ENCODE results near the gene IFRD2.

Gene IFRD2

DNA sequence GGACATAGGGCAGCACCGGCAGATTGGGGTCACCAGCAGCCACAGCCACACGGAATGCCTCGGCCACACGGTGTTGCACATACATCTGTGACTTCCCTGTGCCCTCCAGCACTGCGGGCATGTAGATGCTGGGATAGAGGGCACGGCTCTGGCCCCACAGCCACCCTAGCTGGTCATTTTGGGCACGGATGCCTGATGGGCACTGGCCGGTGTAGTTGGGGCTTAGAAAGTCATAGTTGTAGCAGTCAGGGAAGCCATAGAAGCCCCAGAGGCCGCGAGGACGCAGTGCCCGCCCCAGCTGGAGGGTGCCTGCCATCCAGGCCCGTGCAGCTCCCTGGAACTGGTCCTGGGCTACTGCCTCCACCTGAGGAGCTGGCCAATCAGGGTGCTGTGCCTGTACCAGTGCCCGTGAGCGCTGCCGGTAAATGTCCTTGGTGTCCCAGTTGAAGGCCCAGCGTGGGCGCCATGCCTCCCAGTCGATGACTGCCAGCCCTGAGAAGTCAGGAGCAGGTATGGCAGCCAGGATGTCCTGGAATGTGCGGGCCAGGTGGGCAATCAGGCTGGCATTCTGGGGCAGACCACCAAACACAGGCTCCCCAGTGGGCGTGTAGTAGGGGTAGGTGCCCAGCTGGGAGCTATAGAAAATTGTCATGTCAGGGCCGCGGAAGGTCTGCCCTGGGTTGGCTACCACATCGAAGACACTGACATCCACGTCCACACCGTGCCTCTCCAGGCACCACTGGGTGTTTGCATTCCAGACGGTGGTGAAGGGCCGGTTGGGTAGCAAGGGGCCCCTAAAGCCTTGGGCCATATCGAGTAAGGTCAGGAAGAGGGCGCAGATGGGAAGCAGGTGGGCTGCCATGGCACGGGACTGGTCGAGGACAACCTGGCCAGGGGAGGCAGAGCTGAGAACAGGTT lies 10.1 kb upstream of the IFRD2 start:
- no peak for DNase-seq (ENCODE audit: low read depth in 3 of 3)

DNA sequence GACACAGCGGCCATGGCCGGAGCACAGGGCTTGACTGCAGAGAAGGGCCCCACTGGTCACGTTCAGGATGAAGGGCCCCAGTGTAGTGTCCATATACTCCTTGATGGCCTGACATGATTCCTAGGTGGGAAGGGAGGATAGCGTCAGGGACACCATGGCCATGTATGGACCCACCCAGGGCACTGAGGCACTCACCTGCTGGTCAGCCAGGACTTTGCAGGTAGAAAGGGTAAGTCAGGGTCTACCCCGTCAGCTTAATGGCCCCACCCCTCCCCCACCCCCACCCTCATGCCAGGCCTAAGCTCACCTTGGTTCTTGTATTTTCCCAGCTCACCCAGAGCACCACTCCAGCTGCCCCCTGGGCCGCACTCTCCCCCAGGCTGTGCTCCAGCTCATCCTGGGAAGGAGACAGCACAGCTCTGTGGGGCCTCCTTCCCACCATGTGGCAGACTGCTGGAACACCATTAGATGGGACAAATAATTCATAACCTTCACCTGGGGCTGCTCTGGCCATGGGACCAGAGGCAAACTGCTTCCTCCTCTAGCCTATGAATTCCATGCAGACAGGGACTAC lies 8.5 kb upstream of the IFRD2 start:
- DNase-seq (ENCODE audit: low read depth in 3 of 3), result no peak

DNA sequence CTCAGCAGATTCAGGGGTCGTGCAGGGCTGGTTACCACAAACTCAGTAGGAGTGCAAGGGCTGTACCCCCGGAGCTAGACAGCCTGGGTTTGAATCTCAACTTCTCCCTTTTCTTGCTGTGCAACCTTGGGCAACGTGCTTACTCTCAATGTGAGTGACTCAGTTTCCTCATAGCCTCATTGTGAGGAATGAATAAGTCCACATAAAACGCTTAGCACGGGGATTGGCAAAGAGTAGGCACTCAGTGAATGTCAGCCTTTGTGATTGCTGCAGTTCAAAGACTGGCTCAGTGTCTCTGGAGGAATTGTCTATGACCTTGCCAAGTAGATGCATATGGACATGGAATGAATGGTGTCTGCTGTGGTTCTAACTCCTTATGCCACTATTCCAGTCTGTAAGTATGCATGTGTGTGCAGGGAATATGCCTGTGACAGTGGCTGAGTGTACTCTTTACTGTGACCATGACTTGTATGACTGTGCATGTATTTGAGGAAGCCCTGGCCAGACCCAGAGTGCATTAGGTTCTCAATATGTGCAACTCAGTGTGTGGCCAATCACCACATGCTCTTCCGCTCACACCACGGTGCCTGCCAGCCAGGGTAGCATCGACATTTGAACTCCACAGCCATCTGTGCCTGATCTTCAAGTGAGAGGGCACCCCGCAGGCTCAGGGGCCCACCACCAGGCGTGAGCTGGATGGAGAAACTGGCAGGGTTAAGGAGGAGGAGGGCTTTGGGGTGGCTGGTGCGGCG lies 7.9 kb upstream of the IFRD2 start:
- DNase-seq (ENCODE audit: low read depth in 3 of 3), result no peak

DNA sequence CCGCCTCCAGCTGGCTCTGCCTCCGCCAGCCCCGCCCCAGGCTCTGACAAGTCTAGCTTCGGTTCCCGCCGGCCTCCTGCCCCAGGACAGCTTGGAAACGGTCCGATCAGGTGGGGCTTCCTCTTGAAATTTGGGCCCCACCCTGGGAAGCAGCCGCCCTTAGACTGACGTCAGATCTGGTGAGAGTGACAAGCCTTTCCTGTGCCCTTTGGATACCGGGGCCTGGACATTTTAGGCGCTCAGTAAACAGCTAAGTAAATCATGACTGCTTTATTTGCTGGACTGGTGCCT lies 7.4 kb upstream of the IFRD2 start:
- DNase-seq (ENCODE audit: low read depth in 3 of 3), result no peak

DNA sequence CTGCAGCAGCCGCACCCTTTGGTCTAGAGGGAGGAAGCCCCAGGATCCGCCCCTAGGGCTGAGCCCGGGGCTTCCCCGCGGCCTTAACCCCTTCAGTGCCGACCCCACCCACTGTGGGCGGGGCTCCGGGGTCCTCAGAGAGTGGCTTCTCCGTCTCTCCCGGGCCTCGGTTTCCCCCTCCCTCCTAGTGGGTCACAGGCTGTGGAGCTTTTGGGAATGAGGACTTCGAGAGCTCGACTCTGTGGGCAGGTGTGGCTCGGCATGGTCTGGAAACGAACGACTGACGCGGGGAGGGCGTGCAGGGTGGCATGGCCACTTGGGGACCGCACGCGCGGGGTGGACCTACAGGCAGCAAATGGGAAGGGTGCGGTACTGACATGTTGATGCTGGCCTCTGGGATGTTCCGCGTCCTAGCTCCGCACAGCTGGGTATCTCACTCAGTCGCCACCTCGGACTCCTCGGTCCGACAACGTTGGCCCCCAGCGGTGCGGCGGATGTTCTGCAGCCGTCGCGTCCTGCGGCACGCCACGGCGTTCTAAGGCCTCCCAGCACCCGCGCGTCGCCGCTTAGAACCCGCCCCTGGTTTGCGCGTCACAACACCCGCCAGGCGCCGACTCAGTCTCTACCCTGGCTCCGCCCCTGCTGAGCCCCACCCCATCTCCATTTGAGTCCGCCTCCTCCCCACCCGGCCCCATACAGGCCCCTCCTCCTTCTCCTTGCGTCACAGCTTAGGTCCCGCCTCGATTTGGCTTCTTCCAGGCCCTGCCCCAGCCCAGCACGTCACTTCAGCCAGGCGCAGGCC lies 6.8 kb upstream of the IFRD2 start, which contains the start of the genes HYAL3 and NAA80:
TSS of gene HYAL3 (minus strand) at position 570 of the 802 bp plus-strand sequence. CDS start 3,803 bp downstream, outside the sequence.
TSS of gene NAA80 (minus strand) at position 570 of the 802 bp plus-strand sequence. CDS start 1,942 bp downstream, outside the sequence.
- peak; percentile 97 to 99 (median 98) for DNase-seq (ENCODE audit: low read depth in 3 of 3)

DNA sequence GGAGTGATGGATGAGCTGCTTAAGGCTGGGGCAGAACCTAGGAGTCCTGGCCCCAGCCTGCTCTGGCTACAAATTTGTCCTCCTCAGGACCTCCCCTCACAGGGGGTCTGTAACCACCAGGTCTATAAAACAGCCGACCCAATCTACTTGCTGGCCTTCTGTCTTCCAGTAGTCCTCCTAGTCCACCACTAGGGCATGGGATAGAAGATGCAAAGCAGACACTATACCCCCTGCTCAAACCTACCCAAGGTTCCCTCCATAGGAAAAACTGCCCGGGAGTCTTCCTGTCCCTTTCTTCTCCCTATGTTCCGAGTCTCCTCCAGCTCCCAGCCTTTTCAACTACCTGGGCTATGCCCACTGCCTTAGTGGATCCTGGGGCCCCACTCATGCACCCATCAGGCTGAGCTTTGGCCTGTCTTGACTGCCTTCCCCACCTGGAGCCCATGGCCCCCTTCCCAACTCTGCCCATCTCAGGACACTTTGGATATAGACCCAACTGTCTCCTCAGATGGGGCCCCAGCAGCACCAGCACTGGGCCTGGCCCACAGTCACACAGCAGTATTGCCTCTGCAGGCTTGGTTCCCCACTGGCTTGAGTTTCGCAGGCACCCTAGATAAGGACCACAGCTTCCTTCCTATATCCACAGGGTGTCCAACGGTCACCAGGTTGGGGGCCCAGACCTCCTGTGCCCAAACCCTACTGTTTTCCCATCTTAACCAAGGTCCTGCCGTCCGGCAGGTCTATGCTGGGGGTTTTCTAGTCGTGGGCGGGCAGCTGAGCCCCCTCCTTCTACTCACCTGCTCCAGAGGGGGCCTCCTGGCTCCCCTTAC lies 5.9 kb upstream of the IFRD2 start:
- no peak for DNase-seq (ENCODE audit: low read depth in 3 of 3)

DNA sequence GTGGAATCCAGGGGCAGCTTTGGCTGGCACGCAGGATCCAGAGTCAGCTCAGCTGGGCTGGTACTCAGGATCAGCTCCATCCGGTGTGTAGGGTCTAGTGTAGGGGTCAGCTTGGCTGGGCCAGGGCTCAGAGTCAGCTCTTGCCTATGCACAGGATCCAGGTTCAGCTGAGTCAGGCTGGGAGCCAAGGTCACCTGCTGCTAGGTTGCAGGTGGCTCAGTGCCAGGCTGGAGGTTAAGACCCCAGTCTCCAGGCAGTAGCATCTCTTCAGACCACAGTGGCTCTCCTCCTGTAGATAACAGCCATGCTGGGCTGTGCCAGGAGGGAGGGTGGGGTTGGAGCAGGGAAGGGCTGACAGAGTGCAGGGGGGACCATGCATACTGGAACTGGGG lies 5.2 kb upstream of the IFRD2 start:
- no peak for DNase-seq (ENCODE audit: low read depth in 3 of 3)

DNA sequence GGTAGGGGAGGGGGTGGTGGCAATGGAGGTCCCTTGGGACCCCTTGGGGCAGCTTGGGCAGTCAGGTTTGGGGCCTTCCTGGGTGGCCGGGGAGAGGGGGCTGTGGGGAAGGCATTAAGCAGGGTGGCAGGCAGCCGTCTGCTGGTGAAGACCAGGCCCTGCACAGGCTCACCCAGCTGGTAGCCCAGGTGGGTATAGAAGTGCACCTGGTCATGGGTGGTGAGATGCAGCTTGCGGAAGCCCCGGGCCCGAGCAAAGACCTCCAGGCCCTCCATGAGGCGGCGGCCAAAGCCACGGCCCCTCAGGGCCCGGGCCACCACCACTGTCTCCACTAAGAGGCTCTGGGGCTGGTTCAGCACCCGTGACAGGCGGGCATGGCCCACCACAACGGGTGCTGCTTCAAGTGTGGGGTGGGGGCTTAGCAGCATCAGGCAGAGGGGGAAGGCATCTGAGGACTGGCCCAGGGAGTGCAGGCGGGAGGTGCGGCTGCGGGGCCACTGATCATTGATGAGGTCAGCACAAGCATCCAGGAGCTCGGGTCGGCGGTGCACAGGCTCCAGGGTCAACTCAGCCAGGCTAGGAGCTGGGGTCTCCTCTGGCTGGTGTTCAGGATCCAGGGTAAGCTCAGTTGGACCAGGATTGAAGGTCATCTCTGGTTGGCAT lies 4.6 kb upstream of the IFRD2 start:
- DNase-seq (ENCODE audit: low read depth in 3 of 3), result no peak

DNA sequence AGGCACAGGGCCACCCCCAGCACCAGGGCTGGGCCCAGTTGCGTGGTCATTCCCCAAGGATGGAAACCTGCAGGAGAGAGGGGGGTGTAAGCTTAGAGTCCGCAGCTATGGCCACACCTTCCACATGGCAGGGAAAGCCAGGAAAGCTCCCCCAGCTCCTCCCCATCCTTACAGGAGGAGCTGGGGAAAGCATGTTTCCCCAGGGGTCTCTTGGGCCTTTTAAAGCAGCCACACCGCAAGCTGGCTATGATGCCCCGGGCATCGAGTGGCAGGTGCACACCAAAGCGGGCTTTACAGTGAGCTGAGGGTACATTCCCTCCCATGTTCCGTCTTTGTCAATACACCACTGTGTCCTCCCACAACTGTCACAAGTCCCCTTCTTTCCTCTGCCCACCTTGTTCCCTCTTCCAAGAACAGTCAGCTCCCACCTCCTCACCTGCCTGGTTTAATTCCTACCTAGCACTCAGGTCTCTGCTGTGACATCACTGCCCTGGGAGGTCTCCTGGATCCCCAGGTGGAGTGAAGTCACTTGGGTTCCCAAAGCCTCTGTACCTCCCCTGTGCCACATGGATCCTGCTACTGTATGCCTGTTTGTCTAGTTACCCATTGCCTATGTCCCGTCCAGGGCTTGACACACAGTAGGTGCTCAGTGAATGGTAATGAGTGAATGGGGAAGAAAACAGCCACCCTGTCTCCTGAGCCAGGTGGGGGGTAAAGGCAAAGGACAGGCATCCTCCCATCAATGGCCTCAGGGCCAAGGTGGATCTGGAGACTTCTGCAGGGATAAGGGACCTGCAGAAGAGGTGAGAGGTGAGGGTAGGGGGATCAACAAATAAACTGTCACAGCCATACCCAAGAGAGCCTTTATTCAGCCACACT lies 3.6 kb upstream of the IFRD2 start:
- no peak for DNase-seq (ENCODE audit: low read depth in 3 of 3)

DNA sequence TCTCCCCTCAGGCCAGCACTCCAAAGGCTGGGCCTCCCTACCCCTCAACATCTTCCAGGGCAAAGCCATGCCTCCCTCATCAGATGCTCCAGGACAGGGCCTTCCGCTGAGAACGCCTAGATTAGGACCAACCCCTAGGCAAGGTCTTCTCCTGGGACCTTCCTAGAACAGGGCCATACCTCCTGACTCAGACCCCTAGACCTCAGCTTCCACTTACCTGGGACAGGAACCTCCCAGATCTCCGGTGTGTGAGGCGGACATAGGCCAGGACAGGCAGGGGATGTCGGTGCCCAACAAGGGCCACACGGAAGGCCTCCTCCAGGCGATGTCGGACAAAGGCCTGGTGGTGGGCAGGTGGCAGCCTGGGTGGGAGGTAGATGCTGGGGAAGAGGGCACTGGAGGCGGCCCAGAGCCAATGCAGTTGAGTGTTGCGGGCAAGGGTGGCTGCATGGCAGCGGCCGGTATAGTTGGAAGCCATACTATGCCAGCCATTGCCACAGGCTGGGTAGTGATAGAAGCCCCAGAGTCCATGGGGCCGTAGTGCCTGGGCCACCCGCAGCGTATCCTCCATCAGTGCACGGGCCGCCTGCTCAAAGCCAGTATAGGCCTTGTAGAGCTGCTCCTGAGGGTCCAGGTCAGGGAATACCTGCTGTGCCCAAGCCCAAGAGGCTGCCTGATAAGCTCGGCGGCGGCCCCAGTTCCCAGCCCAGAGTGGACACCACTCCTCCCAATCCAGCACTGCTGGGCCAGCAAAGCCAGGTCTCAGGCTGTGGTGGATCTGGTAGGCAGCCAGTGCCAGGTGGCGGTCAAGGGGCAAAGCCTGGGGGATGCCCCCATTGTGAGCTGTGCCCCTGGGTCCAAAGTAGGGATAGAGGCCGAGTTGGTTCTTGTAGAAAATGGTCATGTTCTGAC lies 2.5 kb upstream of the IFRD2 start:
- no peak for DNase-seq (ENCODE audit: low read depth in 3 of 3)

DNA sequence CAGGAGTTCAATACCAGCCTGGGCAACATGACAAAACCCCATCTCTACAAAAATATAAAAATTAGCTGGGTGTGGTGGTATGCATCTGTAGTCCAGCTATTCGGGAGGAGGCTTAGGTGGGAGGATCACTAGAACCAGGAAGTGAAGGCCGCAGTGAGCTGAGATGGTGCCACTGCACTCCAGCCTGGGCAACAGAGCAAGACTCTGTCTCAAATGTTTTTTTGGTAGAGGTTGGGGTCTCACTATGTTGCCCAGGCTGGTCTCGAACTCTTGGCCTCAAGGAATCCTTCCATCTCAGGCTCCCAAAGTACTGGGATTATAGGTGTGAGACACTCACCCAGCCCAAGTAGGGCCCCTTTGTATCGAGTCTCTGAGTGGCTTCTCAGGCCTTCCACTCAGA lies 1.9 kb upstream of the IFRD2 start:
- DNase-seq (ENCODE audit: low read depth in 3 of 3), result no peak

DNA sequence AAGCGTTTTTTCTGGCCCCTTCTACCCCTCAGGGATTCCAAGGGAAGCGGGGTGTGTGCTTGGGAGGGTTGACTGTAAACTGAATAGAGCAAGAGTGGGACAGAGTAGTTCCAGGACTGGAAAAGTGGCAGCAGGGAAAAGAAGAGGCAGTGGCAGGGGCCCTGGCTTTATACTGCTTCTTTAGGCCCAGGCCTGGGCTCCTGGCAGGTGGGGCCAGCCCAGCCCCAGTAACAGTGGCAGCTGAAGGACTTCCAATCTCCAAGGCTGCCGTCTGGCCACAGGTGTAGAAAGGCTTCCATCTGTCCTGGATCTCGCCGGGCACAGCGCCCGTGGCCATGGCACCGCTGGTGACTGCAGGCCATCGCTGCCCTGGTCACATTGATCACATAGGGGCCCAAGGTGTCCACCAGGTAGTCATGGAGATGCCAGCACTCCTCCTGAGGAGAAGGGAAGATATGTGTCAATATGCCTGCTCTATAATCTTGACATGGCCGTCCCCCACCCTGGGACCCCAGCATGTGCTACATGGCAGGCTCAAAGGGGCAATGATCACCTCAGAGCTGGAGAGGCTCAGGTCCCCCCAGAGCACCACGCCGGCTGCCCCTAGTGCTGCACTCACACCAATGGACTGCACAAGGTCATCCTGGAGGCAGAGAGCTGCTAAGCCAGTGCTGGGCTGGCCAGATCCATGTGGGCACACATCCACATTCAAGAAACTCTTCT lies 1.0 kb upstream of the IFRD2 start:
- DNase-seq (ENCODE audit: low read depth in 3 of 3), result no peak

DNA sequence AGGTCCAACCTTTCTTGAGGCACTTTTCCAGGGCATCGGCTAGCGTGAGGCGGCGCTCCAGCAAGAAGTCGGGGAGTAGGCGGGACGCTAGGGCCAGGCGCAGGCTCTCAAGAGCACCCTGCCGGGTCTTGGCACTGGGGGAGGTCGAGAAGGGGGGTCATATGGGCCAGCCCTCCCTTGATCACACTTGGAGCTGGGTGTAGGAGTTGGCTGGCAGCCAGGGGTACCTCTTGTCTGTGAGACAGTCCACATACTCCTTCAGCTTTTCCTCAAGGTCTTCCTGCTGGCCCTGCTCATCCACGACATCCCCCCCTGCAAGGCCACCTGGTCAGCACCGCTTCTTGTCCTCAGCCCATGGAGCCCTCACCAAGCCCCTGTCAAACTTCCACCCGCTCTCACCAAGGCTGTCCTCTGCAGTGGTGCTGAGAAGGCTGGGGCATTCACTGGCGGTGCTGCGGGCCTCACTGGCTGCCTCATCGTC lies 2.0 kb downstream of the IFRD2 start:
- no peak for DNase-seq (ENCODE audit: low read depth in 3 of 3)

DNA sequence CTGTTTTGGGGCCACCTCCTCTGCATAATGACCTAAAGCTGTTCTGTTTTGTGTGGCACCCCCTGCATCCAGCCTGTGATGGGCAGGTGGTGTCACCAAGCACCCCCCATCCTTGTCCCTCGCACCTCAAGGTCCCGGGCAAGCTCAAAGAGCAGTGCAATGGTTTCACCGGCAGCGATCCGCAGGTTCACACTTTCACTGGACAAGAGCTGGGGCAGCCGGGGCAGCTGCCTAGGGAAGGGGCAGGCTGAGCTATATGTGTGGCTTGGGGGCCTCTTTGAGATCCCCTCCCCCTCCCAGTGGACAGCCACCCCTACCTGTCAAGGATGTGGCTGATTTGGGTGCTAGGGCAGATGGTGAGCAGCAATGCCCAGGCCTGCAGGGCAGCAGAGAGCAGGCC lies 3.1 kb downstream of the IFRD2 start:
- DNase-seq (ENCODE audit: low read depth in 3 of 3), result no peak

DNA sequence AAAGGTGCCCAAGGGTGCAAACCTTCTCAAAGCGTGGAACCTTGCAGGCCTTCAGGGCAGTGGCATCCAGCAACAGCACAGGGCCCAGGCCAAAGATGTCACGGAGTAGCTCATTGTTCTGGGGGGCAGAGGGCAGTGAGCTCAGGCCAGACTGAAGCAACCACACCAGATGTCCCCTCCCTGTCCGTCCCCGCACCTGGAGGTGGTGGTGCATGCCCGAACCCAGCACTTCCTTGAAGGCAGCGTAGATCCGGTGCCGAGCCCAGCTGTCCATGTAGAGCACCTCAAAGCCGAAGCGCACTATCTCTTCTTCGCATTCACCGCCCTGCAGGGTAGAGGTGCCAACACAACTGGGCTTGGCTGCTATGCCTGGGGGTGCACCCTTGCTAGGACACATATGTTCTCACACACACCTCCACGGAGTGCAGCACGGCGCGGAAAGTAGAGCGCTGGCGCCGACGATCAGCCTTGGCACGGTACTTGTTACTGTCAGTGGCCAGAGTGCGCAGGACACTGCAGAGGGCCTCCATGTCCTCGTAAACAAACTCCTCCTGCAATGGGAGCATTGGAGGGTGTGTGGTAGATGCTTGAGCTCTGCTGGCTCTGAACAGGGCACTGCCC lies 3.7 kb downstream of the IFRD2 start:
- no peak for DNase-seq (ENCODE audit: low read depth in 3 of 3)

DNA sequence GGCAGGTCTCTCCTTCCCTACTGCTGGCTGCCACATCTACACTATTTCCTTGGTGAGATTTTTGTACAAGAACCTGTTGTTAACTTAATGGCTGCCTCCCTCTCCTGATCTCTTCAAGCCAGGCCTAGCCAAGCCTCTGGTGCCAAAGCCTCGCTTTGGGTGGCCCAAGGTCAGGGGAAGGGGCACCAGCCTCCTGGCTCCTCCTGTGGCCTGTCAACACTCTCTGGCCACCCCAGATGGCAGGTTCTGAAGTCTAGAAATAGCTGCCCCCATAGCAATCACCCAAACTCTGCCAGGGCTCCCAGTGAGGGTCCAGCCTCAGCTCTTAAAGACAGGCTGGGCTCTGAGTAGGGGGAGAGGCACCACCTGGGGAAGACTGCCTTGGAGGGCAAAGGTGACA lies 5.0 kb downstream of the IFRD2 start:
- DNase-seq (ENCODE audit: low read depth in 3 of 3), result no peak
